ENCODE measurements around the gene FAM186B. TPM values are rescaled to one million over a fixed set of nuclear protein-coding genes. Genes with fewer than 3 reads are reported as not detected.

The FAM186B gene
- total and polyA plus RNA-seq, 2 of the 13 experiments (the other 11 are each of a cell fraction or from before 2014, with no cell fraction given) = 0.07 to 0.20 TPM

GRCh38 chr12:49580572-49581535 lies 24.6 kb downstream of the FAM186B start (continued):
- no peak for TF ChIP-seq SNRNP70 (IDR thresholded peaks at IDR 0.05; ENCODE audit: low read depth, low read length)
- no peak for TF ChIP-seq HNRNPH1 (optimal IDR thresholded peaks at IDR 0.05; ENCODE audit: low read depth, low read length)
- peak; percentile 63; the same call in 1 of the 2 replicates for TF ChIP-seq KDM4B (CRISPR knock-in tag; IDR thresholded peaks at IDR 0.05)
- TF ChIP-seq ZBTB1 (CRISPR knock-in tag; IDR thresholded peaks at IDR 0.05; ENCODE audit: borderline replicate concordance) = no peak
- no peak for TF ChIP-seq GTF3A (CRISPR knock-in tag; conservative IDR thresholded peaks at IDR 0.05)
- TF ChIP-seq ZNF589 (CRISPR knock-in tag; conservative IDR thresholded peaks at IDR 0.05) = no peak
- peak; percentile 66; the same call in 1 of the 2 replicates for TF ChIP-seq HNF1B (CRISPR knock-in tag; IDR thresholded peaks at IDR 0.05)
- TF ChIP-seq ZFYVE20 (CRISPR knock-in tag; IDR thresholded peaks at IDR 0.05; ENCODE audit: borderline replicate concordance, low read depth) = no peak
- TF ChIP-seq TFAP4 (IDR thresholded peaks at IDR 0.05; ENCODE audit: borderline replicate concordance, low read depth) = peak; percentile 79; the same call in 1 of the 2 replicates
- no peak for TF ChIP-seq SIX1 (CRISPR knock-in tag; IDR thresholded peaks at IDR 0.05; ENCODE audit: borderline replicate concordance)
- TF ChIP-seq HINFP (CRISPR knock-in tag; IDR thresholded peaks at IDR 0.05; ENCODE audit: low read depth) = no peak
- TF ChIP-seq DPF2 (CRISPR knock-in tag; IDR thresholded peaks at IDR 0.05; ENCODE audit: borderline replicate concordance, low read depth) = no peak
- TF ChIP-seq ZC3H13 (CRISPR knock-in tag; IDR thresholded peaks at IDR 0.05) = no peak
- no peak for TF ChIP-seq ZNF503 (CRISPR knock-in tag; IDR thresholded peaks at IDR 0.05)
- TF ChIP-seq CAMTA2 (CRISPR knock-in tag; IDR thresholded peaks at IDR 0.05; ENCODE audit: borderline replicate concordance) = no peak
- TF ChIP-seq ZNF263 (CRISPR knock-in tag; IDR thresholded peaks at IDR 0.05) = no peak
- TF ChIP-seq MEIS2 (CRISPR knock-in tag; IDR thresholded peaks at IDR 0.05) = no peak
- no peak for TF ChIP-seq ATF7 (IDR thresholded peaks at IDR 0.05)
- TF ChIP-seq ATF7 (CRISPR knock-in tag; IDR thresholded peaks at IDR 0.05) = no peak
- TF ChIP-seq FOXA3 (CRISPR knock-in tag; IDR thresholded peaks at IDR 0.05) = no peak
- peak; percentile 85 for TF ChIP-seq XRCC5 (optimal IDR thresholded peaks at IDR 0.05; ENCODE audit: low read length)
- TF ChIP-seq ZBTB34 (CRISPR knock-in tag; IDR thresholded peaks at IDR 0.05) = no peak
